Tibial artery (tissue), 4 donors: ENCODE results near the gene CTIF.
A peak's percentile ranks its signal among the peaks of the same experiment; 100 is the strongest.

Source experiments
- DNase-seq, 2 donors: peaks; one replicate each; pipeline ENCODE4 v3.0.0-alpha.2; 2019
- H3K27ac ChIP-seq, 2 donors: fragments of 200-600 bp; sonication (generic) in 1 of 2; 1 replicate in 1 of 2; 2 replicates in 1 of 2; pipeline ENCODE4 v1.5.1; 2018 to 2019; ENCODE audit warnings: mild to moderate bottlenecking in 1 of 2
- H3K27me3 ChIP-seq, 2 donors: fragments of 200-600 bp; sonication (generic) in 1 of 2; one replicate each; pipeline versions ENCODE4 v1.5.1 to v1.6.0; 2016 to 2019
- H3K36me3 ChIP-seq, 3 donors: fragments of 200-600 bp; sonication (generic) in 2 of 3; one replicate each; pipeline ENCODE4 v1.5.1; 2016 to 2019; ENCODE audit warnings: mild to moderate bottlenecking in 2 of 3
- H3K4me1 ChIP-seq, 4 donors: fragments of 200-600 bp; sonication (generic) in 2 of 4; 1 replicate in 3 of 4; 2 replicates in 1 of 4; pipeline ENCODE4 v1.5.1; 2016 to 2019
- H3K4me3 ChIP-seq, 2 donors: fragments of 200-600 bp; sonication (generic) in 1 of 2; 1 replicate in 1 of 2; 2 replicates in 1 of 2; pipeline ENCODE4 v1.5.1; 2018 to 2019; ENCODE audit warnings: mild to moderate bottlenecking in 2 of 2
- H3K9me3 ChIP-seq, 3 donors: fragments of 200-600 bp; sonication (generic) in 1 of 3; one replicate each; pipeline ENCODE4 v1.5.1; 2016 to 2019
- CTCF ChIP-seq, 2 experiments: fragments of 200-600 bp in 1 of 2; fragments of 450-650 bp in 1 of 2; IDR thresholded peaks; one replicate each; pipeline ENCODE4 v1.5.1; 2017 to 2019; ENCODE audit warnings: antibody characterized with exemption in 2 of 2, mild to moderate bottlenecking in 1 of 2, moderate library complexity in 1 of 2
- intact Hi-C: fragments of 100-400 bp; cut with DNase I; formaldehyde crosslinking; loops from one replicate; pipeline ENCODE4 v1.15.0; 2023; ENCODE audit warnings: low total_unique reads

Gene CTIF

GRCh38 chr18:48575658-48576456 is 37.0 kb downstream of the CTIF start:
- Histone ChIP-seq H3K27me3 (no peaks in the 10 kb centered on the region), H3K4me1 (peaks cover 0 to 70% (median 28%) of the 10 kb centered on the region in 4 donors), H3K9me3 (no peaks in the 10 kb centered on the region), H3K36me3 (peaks cover 0 to 7% (median 0%) of the 10 kb centered on the region in 3 donors), H3K27ac (peak overlapping the region in 1 of 2 donors; percentile 38), H3K4me3 (no peak overlapping the region)
- DNase-seq = no peak
- intact Hi-C loops = no loop called here
- no peak for TF ChIP-seq CTCF (IDR thresholded peaks at IDR 0.05)

- DNase-seq = no peak
- Histone ChIP-seq H3K36me3 (peaks cover 0 to 7% (median 0%) of the 10 kb centered on the region in 3 donors), H3K4me1 (peaks cover 0 to 72% (median 30%) of the 10 kb centered on the region in 4 donors), H3K27me3 (no peaks in the 10 kb centered on the region), H3K9me3 (no peaks in the 10 kb centered on the region), H3K27ac (peak overlapping the region in 1 of 2 donors; percentile 38), H3K4me3 (no peak overlapping the region)
- no peak for TF ChIP-seq CTCF (IDR thresholded peaks at IDR 0.05)
- intact Hi-C loops = no loop called here
Measured at GRCh38 chr18:48576457-48576771, 37.6 kb downstream of the CTIF start.

GRCh38 chr18:48577478-48578190 is 38.8 kb downstream of the CTIF start:
- Histone ChIP-seq H3K27ac (peak overlapping the region in 1 of 2 donors; percentile 38), H3K9me3 (no peaks in the 10 kb centered on the region), H3K4me1 (peaks cover 0 to 72% (median 37%) of the 10 kb centered on the region in 4 donors), H3K27me3 (no peaks in the 10 kb centered on the region), H3K4me3 (no peak overlapping the region), H3K36me3 (peaks cover 0 to 7% (median 0%) of the 10 kb centered on the region in 3 donors)
- no peak for TF ChIP-seq CTCF (IDR thresholded peaks at IDR 0.05)
- intact Hi-C loops = no loop called here
- no peak for DNase-seq

GRCh38 chr18:48578289-48578688 is 39.5 kb downstream of the CTIF start:
- no peaks in the 10 kb centered on the region for H3K27me3 ChIP-seq
- intact Hi-C loops = no loop called here
- no peak overlapping the region for H3K27ac ChIP-seq
- H3K36me3 ChIP-seq = peaks cover 0 to 7% (median 0%) of the 10 kb centered on the region in 3 donors
- no peaks in the 10 kb centered on the region for H3K9me3 ChIP-seq
- no peak overlapping the region for H3K4me3 ChIP-seq
- peaks cover 0 to 71% (median 37%) of the 10 kb centered on the region in 4 donors for H3K4me1 ChIP-seq
- DNase-seq = no peak
- no peak for TF ChIP-seq CTCF (IDR thresholded peaks at IDR 0.05)

GRCh38 chr18:48580066-48580465 is 41.2 kb downstream of the CTIF start:
- Histone ChIP-seq H3K27me3 (no peaks in the 10 kb centered on the region), H3K4me1 (peaks cover 0 to 72% (median 43%) of the 10 kb centered on the region in 4 donors), H3K27ac (peak overlapping the region in 1 of 2 donors; percentile 61), H3K4me3 (no peak overlapping the region), H3K9me3 (no peaks in the 10 kb centered on the region), H3K36me3 (peaks cover 0 to 7% (median 0%) of the 10 kb centered on the region in 3 donors)
- intact Hi-C loops = no loop called here
- no peak for DNase-seq
- TF ChIP-seq CTCF (IDR thresholded peaks at IDR 0.05) = no peak
